Measurements from ENCODE around the gene TRIM9. TPM values are rescaled to one million over a fixed set of nuclear protein-coding genes. Genes with fewer than 3 reads are reported as not detected.
"Not testable (repeated sequence)": the region's sequence is repeated elsewhere in the genome, so short reads cannot be mapped to it uniquely, and the experiment has no call there.

TRIM9 gene
- total RNA-seq, 1 experiment from 2014 or later, result 4.2 TPM

GRCh38 chr14:51004801-51005526 is 89.9 kb downstream of the TRIM9 start:
- DNase-seq (ENCODE audit: low read depth), result peak; percentile 62

- DNase-seq (ENCODE audit: low read depth), result peak; percentile 40
These were observed 90.5 kb downstream of the TRIM9 start for GRCh38 chr14:51004352-51004800.

- DNase-seq (ENCODE audit: low read depth), result no peak
These were observed 92.4 kb downstream of the TRIM9 start for GRCh38 chr14:51002406-51002999.

- DNase-seq (ENCODE audit: low read depth), result no peak
These were observed 94.3 kb downstream of the TRIM9 start for GRCh38 chr14:51000566-51000965.

- DNase-seq (ENCODE audit: low read depth), result peak; percentile 25
These were observed 95.2 kb downstream of the TRIM9 start for GRCh38 chr14:50999726-51000125.

- no peak for DNase-seq (ENCODE audit: low read depth)
These were observed 96.3 kb downstream of the TRIM9 start for GRCh38 chr14:50998612-50999011.

GRCh38 chr14:50997712-50998111 is 97.2 kb downstream of the TRIM9 start:
- DNase-seq (ENCODE audit: low read depth), result no peak

GRCh38 chr14:50994158-50994557 is 100.7 kb downstream of the TRIM9 start:
- DNase-seq (ENCODE audit: low read depth), result not testable (repeated sequence)

- DNase-seq (ENCODE audit: low read depth), result peak; percentile 41
These were observed 109.0 kb downstream of the TRIM9 start for GRCh38 chr14:50985859-50986331.

GRCh38 chr14:50985124-50985858 is 109.6 kb downstream of the TRIM9 start:
- DNase-seq (ENCODE audit: low read depth), result peak; percentile 45

GRCh38 chr14:50984036-50984710 is 110.7 kb downstream of the TRIM9 start:
- no peak for DNase-seq (ENCODE audit: low read depth)

GRCh38 chr14:50979941-50980850 is 114.7 kb downstream of the TRIM9 start:
- DNase-seq (ENCODE audit: low read depth), result no peak

- DNase-seq (ENCODE audit: low read depth), result no peak
These were observed 116.0 kb downstream of the TRIM9 start for GRCh38 chr14:50978888-50979287.

GRCh38 chr14:50978529-50978871 is 116.4 kb downstream of the TRIM9 start:
- no peak for DNase-seq (ENCODE audit: low read depth)

GRCh38 chr14:50977863-50978528 is 116.9 kb downstream of the TRIM9 start:
- no peak for DNase-seq (ENCODE audit: low read depth)

- DNase-seq (ENCODE audit: low read depth), result no peak
These were observed 120.8 kb downstream of the TRIM9 start for GRCh38 chr14:50974118-50974517.

- no peak for DNase-seq (ENCODE audit: low read depth)
These were observed 122.2 kb downstream of the TRIM9 start for GRCh38 chr14:50972734-50973133.

GRCh38 chr14:50970886-50971781 is 123.8 kb downstream of the TRIM9 start:
- no peak for DNase-seq (ENCODE audit: low read depth)

GRCh38 chr14:50967790-50968189 is 127.1 kb downstream of the TRIM9 start:
- DNase-seq (ENCODE audit: low read depth), result no peak
